ENCODE data around the gene ARHGEF2.

GRCh38 chr1:156020293-156021092 is 42.1 kb upstream of the ARHGEF2 start, which contains the start of gene SSR2:
- TF ChIP-seq EP300 (IDR thresholded peaks at IDR 0.05; ENCODE audit: borderline replicate concordance in 1 of 2, low read depth in 1 of 2, low read length in 1 of 2): peak in 1 of 2 experiments; percentile 17; a peak in 1 of 4 replicates
- TF ChIP-seq EZH2phosphoT487 (IDR thresholded peaks at IDR 0.05; ENCODE audit: borderline replicate concordance, low read depth): no peak
- TF ChIP-seq MAX (IDR thresholded peaks at IDR 0.05; ENCODE audit: low read depth): peak; percentile 58; the same call in 1 of the 2 replicates
- 0 out of 2 replicates have a peak, but pooled peaks have one; percentile 7 for TF ChIP-seq CTCF (IDR thresholded peaks at IDR 0.05)
- no peak for TF ChIP-seq FOSL2 (IDR thresholded peaks at IDR 0.05; ENCODE audit: borderline replicate concordance, low read depth)
- TF ChIP-seq FOXM1 (IDR thresholded peaks at IDR 0.05; ENCODE audit: low read depth): no peak
- TF ChIP-seq USF1 (IDR thresholded peaks at IDR 0.05; ENCODE audit: borderline replicate concordance, low read depth): no peak
- TF ChIP-seq USF2 (IDR thresholded peaks at IDR 0.05; ENCODE audit: borderline replicate concordance, low read depth, low read length): no peak
- peak; percentile 98 for TF ChIP-seq POLR2AphosphoS5 (IDR thresholded peaks at IDR 0.05; ENCODE audit: low read depth, low read length)
- TF ChIP-seq GATA2 (CRISPR knock-in tag; IDR thresholded peaks at IDR 0.05): no peak
- TF ChIP-seq RXRA (IDR thresholded peaks at IDR 0.05; ENCODE audit: borderline replicate concordance, low read depth): no peak
- peak; percentile 61 for TF ChIP-seq CHD2 (IDR thresholded peaks at IDR 0.05; ENCODE audit: low read length, partially characterized antibody)

Measured in SK-N-SH (cell line).